ENCODE measurements around the gene MBP. TPM values are rescaled to one million over a fixed set of nuclear protein-coding genes. Genes with fewer than 3 reads are reported as not detected.
A peak's percentile ranks its signal among the peaks of the same experiment; 100 is the strongest.

MBP gene
- total RNA-seq, 4 donors from 2014 or later: 40.9 to 67.7 (median 51.8) TPM

DNA sequence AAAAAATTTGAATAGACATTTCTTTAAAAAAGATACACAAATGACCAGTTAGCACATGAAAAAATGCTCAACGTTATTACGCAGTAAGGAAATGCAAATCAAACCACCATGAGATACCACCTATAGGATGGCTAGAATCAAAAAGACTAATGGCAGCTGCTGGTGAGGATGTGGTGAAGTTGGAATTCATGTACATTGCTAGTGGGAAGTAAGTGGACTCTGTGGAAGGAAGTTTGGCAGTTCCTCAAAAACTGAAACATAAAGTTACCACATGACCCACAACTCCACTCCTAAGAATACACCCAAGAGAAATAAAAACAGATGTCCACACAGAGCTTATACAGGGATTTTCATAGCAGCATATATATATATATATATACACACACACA, 51.2 kb downstream of the MBP start:
- no peak overlapping the region for H3K4me3 ChIP-seq
- TF ChIP-seq, protein P1, sequence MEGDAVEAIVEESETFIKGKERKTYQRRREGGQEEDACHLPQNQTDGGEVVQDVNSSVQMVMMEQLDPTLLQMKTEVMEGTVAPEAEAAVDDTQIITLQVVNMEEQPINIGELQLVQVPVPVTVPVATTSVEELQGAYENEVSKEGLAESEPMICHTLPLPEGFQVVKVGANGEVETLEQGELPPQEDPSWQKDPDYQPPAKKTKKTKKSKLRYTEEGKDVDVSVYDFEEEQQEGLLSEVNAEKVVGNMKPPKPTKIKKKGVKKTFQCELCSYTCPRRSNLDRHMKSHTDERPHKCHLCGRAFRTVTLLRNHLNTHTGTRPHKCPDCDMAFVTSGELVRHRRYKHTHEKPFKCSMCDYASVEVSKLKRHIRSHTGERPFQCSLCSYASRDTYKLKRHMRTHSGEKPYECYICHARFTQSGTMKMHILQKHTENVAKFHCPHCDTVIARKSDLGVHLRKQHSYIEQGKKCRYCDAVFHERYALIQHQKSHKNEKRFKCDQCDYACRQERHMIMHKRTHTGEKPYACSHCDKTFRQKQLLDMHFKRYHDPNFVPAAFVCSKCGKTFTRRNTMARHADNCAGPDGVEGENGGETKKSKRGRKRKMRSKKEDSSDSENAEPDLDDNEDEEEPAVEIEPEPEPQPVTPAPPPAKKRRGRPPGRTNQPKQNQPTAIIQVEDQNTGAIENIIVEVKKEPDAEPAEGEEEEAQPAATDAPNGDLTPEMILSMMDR (IDR thresholded peaks at IDR 0.05): no peak
- no peak for TF ChIP-seq POLR2A (IDR thresholded peaks at IDR 0.05)
- peak overlapping the region in 1 of 4 donors; percentile 59 for H3K27ac ChIP-seq
- H3K9me3 ChIP-seq: no peaks in the 10 kb centered on the region
- H3K36me3 ChIP-seq: no peaks in the 10 kb centered on the region
- DNase-seq: no peak
- peaks cover 0 to 37% (median 0%) of the 10 kb centered on the region in 4 donors for H3K4me1 ChIP-seq
- no peaks in the 10 kb centered on the region for H3K27me3 ChIP-seq

DNA sequence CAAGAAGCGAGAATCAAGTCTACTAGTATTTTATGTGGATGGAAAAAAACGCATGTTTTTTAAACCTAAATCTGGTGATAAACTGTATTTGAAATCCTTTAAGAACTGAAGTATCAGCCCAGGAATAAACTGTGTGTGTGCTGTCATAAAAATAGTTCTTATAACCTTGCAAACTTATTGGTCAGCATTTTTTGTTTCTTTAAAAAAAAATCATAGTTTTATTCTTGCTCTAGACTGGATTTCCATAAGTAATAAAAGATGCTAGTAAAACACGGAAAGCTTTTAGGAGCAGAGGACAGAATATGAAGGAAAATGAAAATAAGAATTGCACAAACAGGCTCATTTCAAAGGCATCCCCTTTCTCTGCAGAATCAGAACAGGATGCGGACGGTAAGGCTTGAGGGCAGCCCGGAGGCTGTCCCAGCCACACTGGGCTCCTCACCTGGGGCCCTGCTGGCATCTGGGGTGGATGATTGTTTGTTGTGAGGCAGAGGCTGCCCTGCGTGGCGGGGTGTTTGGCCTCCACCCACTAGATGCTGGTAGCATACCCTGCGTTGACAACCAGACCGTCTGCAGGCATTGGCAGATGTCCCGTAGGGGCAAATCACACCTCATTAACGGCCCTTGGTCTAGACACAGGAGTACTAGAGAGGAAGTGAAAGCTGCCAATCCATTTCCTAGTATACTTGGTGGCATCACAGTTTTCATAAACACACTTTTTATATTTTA, 52.5 kb downstream of the MBP start:
- H3K9me3 ChIP-seq: no peaks in the 10 kb centered on the region
- peak in 2 of 3 donors; percentile 77 to 86 for DNase-seq
- H3K27me3 ChIP-seq: no peaks in the 10 kb centered on the region
- H3K27ac ChIP-seq: peak overlapping the region in 1 of 4 donors; percentile 59
- H3K4me3 ChIP-seq: no peak overlapping the region
- H3K4me1 ChIP-seq: peaks cover 0 to 25% (median 0%) of the 10 kb centered on the region in 4 donors
- no peaks in the 10 kb centered on the region for H3K36me3 ChIP-seq
- TF ChIP-seq POLR2A (IDR thresholded peaks at IDR 0.05): no peak
- TF ChIP-seq, protein P1 (IDR thresholded peaks at IDR 0.05): no peak

DNA sequence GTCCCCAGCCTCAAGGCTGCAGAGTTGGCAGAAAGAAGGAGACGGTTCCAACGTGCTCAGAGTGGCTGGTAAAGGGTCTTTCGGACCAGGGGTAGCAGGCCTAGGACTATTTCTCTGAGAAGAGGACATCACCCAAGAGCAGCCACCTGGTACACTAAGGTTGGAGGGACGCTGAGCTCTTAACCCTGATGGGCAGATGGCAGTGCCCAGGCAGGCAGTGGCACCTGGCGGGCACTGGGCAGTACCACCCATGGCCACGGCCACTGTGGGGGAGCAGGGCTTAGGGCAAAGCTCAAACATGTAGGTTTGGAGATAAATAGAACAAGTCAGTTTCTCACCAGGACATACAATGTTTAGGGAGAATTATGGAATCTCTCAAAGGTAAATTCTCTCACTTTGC, 53.5 kb downstream of the MBP start:
- peak in 1 of 3 donors; percentile 39 for DNase-seq
- TF ChIP-seq, protein P1 (IDR thresholded peaks at IDR 0.05): no peak
- TF ChIP-seq POLR2A (IDR thresholded peaks at IDR 0.05): no peak
- Histone ChIP-seq H3K4me3 (no peak overlapping the region), H3K27me3 (no peaks in the 10 kb centered on the region), H3K9me3 (no peaks in the 10 kb centered on the region), H3K4me1 (peaks cover 0 to 15% (median under 1%) of the 10 kb centered on the region in 4 donors), H3K27ac (no peak overlapping the region), H3K36me3 (no peaks in the 10 kb centered on the region)

DNA sequence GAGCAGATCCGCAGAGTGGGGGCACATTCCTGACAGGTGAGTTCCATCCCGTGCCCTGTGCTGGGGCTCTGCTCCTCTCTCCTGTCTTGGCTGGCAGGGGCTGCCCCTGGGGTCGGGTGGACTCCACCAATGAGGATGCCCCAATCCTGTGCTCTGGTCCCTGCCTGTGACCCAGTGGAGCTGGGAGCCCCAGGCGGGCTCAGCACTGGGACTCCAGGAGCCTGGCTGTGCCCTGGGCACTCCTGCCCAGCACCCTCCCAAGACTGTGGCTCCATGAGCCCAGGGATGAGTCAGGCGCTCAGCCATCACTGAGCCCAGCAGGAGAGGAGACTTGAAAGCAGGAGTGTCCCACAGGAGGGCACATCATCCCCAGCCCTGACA, 53.9 kb downstream of the MBP start:
- Histone ChIP-seq H3K9me3 (no peaks in the 10 kb centered on the region), H3K36me3 (no peaks in the 10 kb centered on the region), H3K4me3 (no peak overlapping the region), H3K27me3 (no peaks in the 10 kb centered on the region), H3K27ac (no peak overlapping the region), H3K4me1 (peaks cover 0 to 14% (median 2%) of the 10 kb centered on the region in 4 donors)
- TF ChIP-seq, protein P1 (IDR thresholded peaks at IDR 0.05): no peak
- no peak for TF ChIP-seq POLR2A (IDR thresholded peaks at IDR 0.05)
- DNase-seq: peak in 1 of 3 donors; percentile 46

DNA sequence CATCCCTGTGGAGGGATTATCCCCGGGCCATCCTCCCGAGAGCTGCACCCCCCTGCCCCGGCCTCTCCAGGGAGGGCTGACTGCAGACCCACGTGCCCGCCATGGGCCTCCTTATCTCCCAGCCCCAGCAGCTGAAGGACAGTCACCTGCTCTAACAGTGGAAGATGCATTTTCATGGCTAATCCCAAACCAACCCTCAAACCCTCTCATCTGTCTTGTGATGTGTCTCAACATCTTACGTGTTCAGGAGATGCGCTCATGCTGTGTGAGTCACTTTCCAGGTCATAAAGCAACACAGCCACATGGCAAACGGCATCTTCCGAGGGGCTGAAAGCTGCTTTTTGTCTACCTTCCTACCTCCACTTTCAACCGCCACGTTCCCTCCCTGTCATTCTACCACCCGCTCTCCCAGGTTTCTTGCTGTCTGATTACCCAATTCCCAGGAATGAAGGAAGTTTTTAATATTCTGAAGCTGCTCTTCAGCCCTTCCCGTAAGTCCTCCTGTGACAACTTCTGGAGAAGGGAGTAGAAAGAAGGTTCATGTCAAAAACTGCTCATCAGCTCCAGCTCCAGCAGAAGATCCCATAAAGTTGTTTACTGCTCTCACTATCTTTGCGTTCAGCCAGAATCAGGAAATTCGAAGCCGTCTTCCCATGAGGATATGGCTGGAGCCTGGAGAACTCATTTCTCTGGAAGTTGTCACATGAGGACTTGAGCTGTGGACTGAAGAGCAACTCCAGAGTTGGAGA, 54.5 kb downstream of the MBP start:
- no peak for DNase-seq
- TF ChIP-seq, protein P1 (IDR thresholded peaks at IDR 0.05): no peak
- no peak for TF ChIP-seq POLR2A (IDR thresholded peaks at IDR 0.05)
- Histone ChIP-seq H3K27ac (no peak overlapping the region), H3K4me1 (peaks cover 0 to 14% (median 2%) of the 10 kb centered on the region in 4 donors), H3K4me3 (no peak overlapping the region), H3K27me3 (no peaks in the 10 kb centered on the region), H3K9me3 (no peaks in the 10 kb centered on the region), H3K36me3 (no peaks in the 10 kb centered on the region)
